GM04504 (cell line): Measurements from ENCODE around the gene ISCU.
"Not testable (repeated sequence)": the region's sequence is repeated elsewhere in the genome, so short reads cannot be mapped to it uniquely, and the experiment has no call there.

Experiments
- DNase-seq: peaks from one replicate; pipeline ENCODE4 v3.0.0-alpha.2; 2012; ENCODE audit warnings: low read depth

Gene ISCU

GRCh38 chr12:108618079-108618952 is 55.9 kb downstream of the ISCU start:
- DNase-seq: no peak

- DNase-seq: not testable (repeated sequence)
These were observed 56.5 kb downstream of the ISCU start for GRCh38 chr12:108618953-108619274.
